ENCODE results near the gene SDR39U1.
"Not testable (repeated sequence)": the region's sequence is repeated elsewhere in the genome, so short reads cannot be mapped to it uniquely, and the experiment has no call there.

The SDR39U1 gene

GRCh38 chr14:24442240-24443052 is at the start of gene SDR39U1:
Gene SDR39U1 (minus strand): TSS chr14:24442776. CDS start chr14:24442769, 7 bp downstream.
- peak; percentile 90 for DNase-seq (ENCODE audit: low read depth)

- DNase-seq (ENCODE audit: low read depth), result not testable (repeated sequence)
Observed at GRCh38 chr14:24491586-24492408, 49.2 kb upstream of the SDR39U1 start.

GRCh38 chr14:24483604-24484252 is 41.2 kb upstream of the SDR39U1 start:
- no peak for DNase-seq (ENCODE audit: low read depth)

- DNase-seq (ENCODE audit: low read depth), result not testable (repeated sequence)
Observed at GRCh38 chr14:24482699-24483303, 40.2 kb upstream of the SDR39U1 start.

- DNase-seq (ENCODE audit: low read depth), result peak; percentile 18
Observed at GRCh38 chr14:24481622-24482324, 39.2 kb upstream of the SDR39U1 start.

- not testable (repeated sequence) for DNase-seq (ENCODE audit: low read depth)
Observed at GRCh38 chr14:24479999-24480398, 37.4 kb upstream of the SDR39U1 start.

- no peak for DNase-seq (ENCODE audit: low read depth)
Observed at GRCh38 chr14:24475261-24475660, 32.7 kb upstream of the SDR39U1 start.

GRCh38 chr14:24473211-24473610 is 30.6 kb upstream of the SDR39U1 start:
- DNase-seq (ENCODE audit: low read depth), result no peak

GRCh38 chr14:24470450-24470849 is 27.9 kb upstream of the SDR39U1 start:
- DNase-seq (ENCODE audit: low read depth), result not testable (repeated sequence)

- no peak for DNase-seq (ENCODE audit: low read depth)
Observed at GRCh38 chr14:24465805-24466204, 23.2 kb upstream of the SDR39U1 start.

GRCh38 chr14:24465368-24465767 is 22.8 kb upstream of the SDR39U1 start:
- DNase-seq (ENCODE audit: low read depth), result no peak

- DNase-seq (ENCODE audit: low read depth), result no peak
Observed at GRCh38 chr14:24463884-24464785, 21.6 kb upstream of the SDR39U1 start.

GRCh38 chr14:24463017-24463883 is 20.7 kb upstream of the SDR39U1 start:
- DNase-seq (ENCODE audit: low read depth), result no peak

- no peak for DNase-seq (ENCODE audit: low read depth)
Observed at GRCh38 chr14:24461336-24461735, 18.8 kb upstream of the SDR39U1 start.

- no peak for DNase-seq (ENCODE audit: low read depth)
Observed at GRCh38 chr14:24459331-24459730, 16.8 kb upstream of the SDR39U1 start.

GRCh38 chr14:24458736-24459135 is 16.2 kb upstream of the SDR39U1 start:
- DNase-seq (ENCODE audit: low read depth), result no peak

- DNase-seq (ENCODE audit: low read depth), result no peak
Observed at GRCh38 chr14:24456980-24457379, 14.4 kb upstream of the SDR39U1 start.

GRCh38 chr14:24450828-24451227 is 8.3 kb upstream of the SDR39U1 start:
- not testable (repeated sequence) for DNase-seq (ENCODE audit: low read depth)

GRCh38 chr14:24443053-24443665 is 583 bp upstream of the SDR39U1 start:
- no peak for DNase-seq (ENCODE audit: low read depth)
